ENCODE measurements around the gene CHST11.

The CHST11 gene

GRCh38 chr12:104496336-104496735 lies 39.6 kb downstream of the CHST11 start:
- no peak overlapping the region for H3K4me3 Mint-ChIP-seq
- H3K27me3 Mint-ChIP-seq = no peaks in the 10 kb centered on the region
- H3K36me3 Mint-ChIP-seq = peaks cover 8% of the 10 kb centered on the region
- no peak overlapping the region for H3K27ac Mint-ChIP-seq
- peaks cover 93% of the 10 kb centered on the region for H3K4me1 Mint-ChIP-seq
- no peaks in the 10 kb centered on the region for H3K9me3 Mint-ChIP-seq

GRCh38 chr12:104498211-104498801 lies 41.6 kb downstream of the CHST11 start:
- H3K4me1 Mint-ChIP-seq = peaks cover 93% of the 10 kb centered on the region
- H3K36me3 Mint-ChIP-seq = peaks cover 10% of the 10 kb centered on the region
- H3K27me3 Mint-ChIP-seq = no peaks in the 10 kb centered on the region
- peak overlapping the region; percentile 67 for H3K4me3 Mint-ChIP-seq
- no peaks in the 10 kb centered on the region for H3K9me3 Mint-ChIP-seq
- H3K27ac Mint-ChIP-seq = peak overlapping the region; percentile 88

GRCh38 chr12:104499668-104500332 lies 43.1 kb downstream of the CHST11 start:
- H3K9me3 Mint-ChIP-seq = no peaks in the 10 kb centered on the region
- H3K27me3 Mint-ChIP-seq = no peaks in the 10 kb centered on the region
- H3K36me3 Mint-ChIP-seq = peaks cover 8% of the 10 kb centered on the region
- H3K4me3 Mint-ChIP-seq = no peak overlapping the region
- H3K27ac Mint-ChIP-seq = no peak overlapping the region
- H3K4me1 Mint-ChIP-seq = peaks cover 92% of the 10 kb centered on the region

DNA sequence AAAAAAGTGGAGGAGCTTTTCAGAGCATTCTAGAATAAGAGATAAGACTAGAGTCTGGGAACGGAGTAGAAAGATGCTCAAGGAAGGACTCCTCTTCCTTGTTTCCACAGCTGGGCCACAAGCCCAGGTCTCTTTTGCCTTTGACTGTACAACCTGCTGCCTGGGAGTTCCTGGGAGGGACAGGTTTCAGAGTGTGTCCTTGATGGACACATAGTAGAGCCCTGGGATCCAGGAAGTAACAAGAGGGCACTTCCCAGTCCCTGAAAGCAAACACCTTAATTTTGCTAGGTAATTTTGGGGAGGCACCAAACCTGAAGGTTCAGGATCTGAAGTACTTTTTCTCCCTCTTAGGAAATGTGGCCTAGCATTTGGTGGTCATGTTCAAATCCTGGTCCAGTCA lies 44.4 kb downstream of the CHST11 start:
- Mint-ChIP-seq H3K27me3 (no peaks in the 10 kb centered on the region), H3K36me3 (peaks cover 5% of the 10 kb centered on the region), H3K4me3 (no peak overlapping the region), H3K27ac (no peak overlapping the region), H3K4me1 (peaks cover 90% of the 10 kb centered on the region), H3K9me3 (no peaks in the 10 kb centered on the region)

GRCh38 chr12:104501660-104502059 lies 44.9 kb downstream of the CHST11 start:
- no peaks in the 10 kb centered on the region for H3K9me3 Mint-ChIP-seq
- H3K4me3 Mint-ChIP-seq = peak overlapping the region; percentile 1
- peaks cover 91% of the 10 kb centered on the region for H3K4me1 Mint-ChIP-seq
- peaks cover 5% of the 10 kb centered on the region for H3K36me3 Mint-ChIP-seq
- H3K27me3 Mint-ChIP-seq = no peaks in the 10 kb centered on the region
- no peak overlapping the region for H3K27ac Mint-ChIP-seq

DNA sequence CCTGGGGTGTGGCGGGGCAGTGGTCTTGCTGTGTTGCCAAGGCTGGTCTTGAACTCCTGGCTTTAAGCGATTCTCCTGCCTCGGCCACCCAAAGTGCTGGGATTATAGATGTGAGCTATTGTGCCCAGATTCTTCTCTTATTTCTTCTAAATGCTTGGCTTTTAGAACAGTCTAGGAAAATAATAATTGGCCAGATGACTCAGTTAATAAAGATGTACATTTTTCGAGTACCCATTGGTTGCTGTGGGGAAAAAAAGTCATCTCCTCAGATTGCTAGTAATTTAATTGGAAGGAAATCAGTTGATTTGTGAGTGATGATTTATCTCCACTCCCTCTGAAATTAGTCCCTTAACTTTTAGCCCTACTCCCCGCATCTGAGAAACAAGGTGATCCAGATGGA lies 45.5 kb downstream of the CHST11 start:
- Mint-ChIP-seq H3K36me3 (peaks cover 5% of the 10 kb centered on the region), H3K4me3 (peak overlapping the region; percentile 1), H3K4me1 (peaks cover 89% of the 10 kb centered on the region), H3K27ac (no peak overlapping the region), H3K27me3 (no peaks in the 10 kb centered on the region), H3K9me3 (no peaks in the 10 kb centered on the region)

- Mint-ChIP-seq H3K27ac (no peak overlapping the region), H3K4me3 (no peak overlapping the region), H3K27me3 (no peaks in the 10 kb centered on the region), H3K9me3 (no peaks in the 10 kb centered on the region), H3K36me3 (peaks cover 5% of the 10 kb centered on the region), H3K4me1 (peaks cover 88% of the 10 kb centered on the region)
Measured at GRCh38 chr12:104502638-104503037, 45.9 kb downstream of the CHST11 start.

GRCh38 chr12:104503191-104503590 lies 46.4 kb downstream of the CHST11 start:
- Mint-ChIP-seq H3K36me3 (peaks cover 6% of the 10 kb centered on the region), H3K4me3 (no peak overlapping the region), H3K27ac (no peak overlapping the region), H3K4me1 (peaks cover 88% of the 10 kb centered on the region), H3K9me3 (no peaks in the 10 kb centered on the region), H3K27me3 (no peaks in the 10 kb centered on the region)

- Mint-ChIP-seq H3K27ac (no peak overlapping the region), H3K36me3 (peaks cover 10% of the 10 kb centered on the region)
Measured at GRCh38 chr12:104504146-104504545, 47.4 kb downstream of the CHST11 start.

GRCh38 chr12:104505095-104505818 lies 48.5 kb downstream of the CHST11 start:
- Mint-ChIP-seq H3K4me3 (no peak overlapping the region), H3K27me3 (no peaks in the 10 kb centered on the region), H3K27ac (no peak overlapping the region), H3K36me3 (peaks cover 10% of the 10 kb centered on the region), H3K4me1 (peaks cover 86% of the 10 kb centered on the region), H3K9me3 (no peaks in the 10 kb centered on the region)

More at GRCh38 chr12:104504146-104504545, 47.4 kb downstream of the CHST11 start:
- Mint-ChIP-seq H3K9me3 (no peaks in the 10 kb centered on the region), H3K27me3 (no peaks in the 10 kb centered on the region), H3K4me3 (no peak overlapping the region), H3K4me1 (peaks cover 87% of the 10 kb centered on the region)

DNA sequence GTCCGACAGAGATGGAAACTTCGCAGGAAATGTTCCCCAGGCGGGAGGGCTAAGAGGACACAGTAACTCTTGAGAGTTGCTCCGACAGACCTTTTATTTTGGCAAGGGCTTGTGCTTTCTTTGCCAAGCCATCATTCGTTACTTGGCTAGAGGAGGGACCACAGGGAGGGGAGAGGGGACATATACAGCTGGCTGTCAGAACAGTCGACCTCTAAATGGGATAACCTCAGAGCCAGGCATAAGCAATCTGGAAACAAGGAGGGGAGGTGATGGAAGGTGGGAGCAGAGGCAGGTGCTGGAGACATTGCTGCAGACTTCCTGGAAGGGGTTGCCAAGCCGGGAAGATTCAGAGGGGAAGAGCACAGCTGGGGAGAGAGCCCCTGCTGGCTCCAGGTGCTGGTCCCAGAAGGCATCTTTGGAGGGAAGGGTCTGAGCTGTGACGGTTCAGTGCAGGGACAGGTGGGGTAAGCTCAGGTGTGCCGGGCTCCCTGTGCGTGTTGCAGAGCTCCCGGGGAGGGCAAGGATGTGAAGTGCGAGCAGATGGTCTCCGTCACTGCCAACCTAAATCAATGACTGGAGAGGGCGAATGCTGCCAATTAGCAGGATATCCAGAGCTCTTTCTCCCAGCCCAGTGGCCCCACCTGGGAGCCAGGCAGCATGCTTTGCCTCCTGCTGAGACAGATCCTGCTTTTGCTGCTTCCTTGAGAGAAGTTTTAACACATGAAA lies 50.1 kb downstream of the CHST11 start:
- Mint-ChIP-seq H3K27me3 (no peaks in the 10 kb centered on the region), H3K27ac (peak overlapping the region; percentile 35), H3K9me3 (no peaks in the 10 kb centered on the region), H3K4me1 (peaks cover 85% of the 10 kb centered on the region), H3K4me3 (no peak overlapping the region), H3K36me3 (peaks cover 10% of the 10 kb centered on the region)

DNA sequence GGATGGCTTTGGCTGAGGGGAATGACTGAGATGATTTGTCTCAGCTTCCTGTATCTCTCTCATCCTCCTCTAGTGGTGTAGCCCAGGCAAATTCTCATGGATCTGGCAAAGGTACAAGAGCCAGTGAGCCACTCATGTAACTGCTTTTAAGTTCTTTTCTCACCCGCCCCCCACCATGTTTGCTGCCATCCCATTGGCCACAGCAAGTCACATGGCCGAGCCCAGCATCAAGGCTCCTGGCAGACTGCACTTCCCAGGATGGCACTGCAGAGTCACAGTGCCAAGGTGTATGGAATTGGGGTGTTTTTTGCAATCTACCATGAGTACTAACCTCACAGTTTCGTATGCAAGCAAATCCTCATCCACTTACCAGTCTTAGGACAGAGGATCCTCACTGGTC lies 50.9 kb downstream of the CHST11 start:
- no peaks in the 10 kb centered on the region for H3K27me3 Mint-ChIP-seq
- H3K27ac Mint-ChIP-seq = no peak overlapping the region

GRCh38 chr12:104508752-104509446 lies 52.2 kb downstream of the CHST11 start:
- peaks cover 74% of the 10 kb centered on the region for H3K4me1 Mint-ChIP-seq
- no peak overlapping the region for H3K4me3 Mint-ChIP-seq
- no peaks in the 10 kb centered on the region for H3K9me3 Mint-ChIP-seq
- H3K36me3 Mint-ChIP-seq = peaks cover 7% of the 10 kb centered on the region
- H3K27ac Mint-ChIP-seq = no peak overlapping the region
- H3K27me3 Mint-ChIP-seq = no peaks in the 10 kb centered on the region

More for the DNA sequence above, 50.9 kb downstream of the CHST11 start:
- Mint-ChIP-seq H3K36me3 (peaks cover 10% of the 10 kb centered on the region), H3K4me1 (peaks cover 82% of the 10 kb centered on the region), H3K4me3 (no peak overlapping the region), H3K9me3 (no peaks in the 10 kb centered on the region)

- H3K4me1 Mint-ChIP-seq = peaks cover 76% of the 10 kb centered on the region
- peaks cover 7% of the 10 kb centered on the region for H3K36me3 Mint-ChIP-seq
Measured at GRCh38 chr12:104510145-104510872, 53.6 kb downstream of the CHST11 start.

More at GRCh38 chr12:104510145-104510872, 53.6 kb downstream of the CHST11 start:
- H3K27me3 Mint-ChIP-seq = no peaks in the 10 kb centered on the region
- peak overlapping the region; percentile 62 for H3K27ac Mint-ChIP-seq
- no peak overlapping the region for H3K4me3 Mint-ChIP-seq
- H3K9me3 Mint-ChIP-seq = no peaks in the 10 kb centered on the region

All from activated naive CD4-positive, alpha-beta T cell treated with anti-CD3 and anti-CD28 coated beads, Interleukin-2, amount 50 U/mL, for 24 hours (primary cell).